Jurkat, Clone E6-1 (cell line): ENCODE data around the gene OR11G2.
"Not testable (repeated sequence)": the region's sequence is repeated elsewhere in the genome, so short reads cannot be mapped to it uniquely, and the experiment has no call there.

Experiments used
- DNase-seq: peaks from one replicate; pipeline ENCODE4 v3.0.0-alpha.2; 2011; ENCODE audit warnings: low read depth, low spot score
- H3K4me3 ChIP-seq: 2 replicates; pipeline ENCODE4 v1.5.1; 2011; ENCODE audit warnings: mild to moderate bottlenecking, low read length, control low read depth, moderate library complexity

OR11G2 gene

GRCh38 chr14:20212406-20212805 is 21.7 kb downstream of the OR11G2 start:
- not testable (repeated sequence) for DNase-seq, H3K4me3 ChIP-seq

- no peak overlapping the region for H3K4me3 ChIP-seq
- no peak for DNase-seq
Measured at GRCh38 chr14:20215196-20215595, 24.5 kb downstream of the OR11G2 start.

- no peak for DNase-seq
- no peak overlapping the region for H3K4me3 ChIP-seq
Measured at GRCh38 chr14:20219033-20219432, 28.3 kb downstream of the OR11G2 start.

GRCh38 chr14:20223410-20223809 is 32.7 kb downstream of the OR11G2 start, which contains the start of gene OR11H6:
Gene OR11H6 (plus strand): TSS chr14:20223710. CDS start chr14:20223710, 0 bp downstream.
- H3K4me3 ChIP-seq, result no peak within 1 kb of the TSS
- DNase-seq, result no peak

GRCh38 chr14:20228681-20229080 is 38.0 kb downstream of the OR11G2 start, which contains the start of gene OR11H7:
Gene OR11H7 (plus strand): TSS chr14:20228981.
- no peak for DNase-seq
- H3K4me3 ChIP-seq, result no peak within 1 kb of the TSS

GRCh38 chr14:20235415-20235814 is 44.7 kb downstream of the OR11G2 start:
- not testable (repeated sequence) for H3K4me3 ChIP-seq, DNase-seq

GRCh38 chr14:20247646-20248246 is 57.0 kb downstream of the OR11G2 start:
- DNase-seq, result no peak
- H3K4me3 ChIP-seq, result no peak overlapping the region
